ENCODE data around the gene INO80E. TPM values are rescaled to one million over a fixed set of nuclear protein-coding genes. Genes with fewer than 3 reads are reported as not detected.

INO80E gene
- total RNA-seq, 1 experiment from 2014 or later, result 89.8 TPM

DNA sequence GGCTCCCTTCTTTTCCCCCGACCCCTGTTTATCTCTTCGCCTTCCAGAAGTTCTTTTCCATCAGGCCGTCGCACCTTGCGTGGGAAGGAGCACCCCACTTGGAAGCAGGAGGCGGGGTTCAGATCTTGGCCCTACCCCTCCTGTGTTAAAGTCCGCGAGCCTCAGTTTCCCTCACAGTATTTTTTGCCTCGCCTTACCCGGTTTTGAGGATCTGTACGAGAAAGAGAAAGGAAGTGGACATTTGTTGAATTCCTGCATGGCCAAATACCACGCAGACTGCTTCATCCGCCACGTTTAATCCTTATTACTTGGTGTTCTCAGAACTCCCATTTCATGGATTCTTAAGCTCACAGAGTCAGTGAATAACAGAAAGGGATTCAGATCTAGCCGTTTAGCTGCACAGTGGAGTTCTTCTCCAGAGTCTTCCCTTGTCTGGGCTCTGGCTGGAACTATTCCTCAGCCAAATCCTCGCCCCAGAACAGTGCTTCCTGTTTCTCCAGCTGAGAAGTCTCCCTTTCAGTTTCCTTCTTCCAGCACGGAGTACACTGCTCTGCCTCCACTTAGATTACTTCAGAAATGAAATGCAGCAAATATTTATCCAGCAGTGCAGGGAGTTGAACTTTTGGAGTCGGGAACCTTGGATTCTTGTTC, 33.6 kb upstream of the INO80E start:
- H3K27ac ChIP-seq (ENCODE audit: low read depth, low read length), result peak overlapping the region; percentile 73
- intact Hi-C loops (cut with micrococcal nuclease), result no loop called here
- no peaks in the 10 kb centered on the region for H3K27me3 ChIP-seq (ENCODE audit: insufficient read depth, low read length)
- no peak for ATAC-seq
- ChIA-PET CTCF (interaction anchor here (1.3 to 1.5 kb wide), 2 partner anchors 11 to 18 kb away, joined by 5 to 7 read pairs; partner anchors contain the start of gene TAOK2), POLR2A (interaction anchor here (0.8 to 4.2 kb wide), 5 partner anchors 11 to 147 kb away, joined by 3 to 18 read pairs (median 4); partner anchors contain the start of genes HIRIP3, PAGR1 and TAOK2), RAD21 (ENCODE audit: low non-redundant PET in 1 of 2, low total read pairs in 2 of 2, uncharacterized antibody in 2 of 2, unreplicated experiment in 2 of 2) (interaction anchor here in 1 of 2 experiments (0.9 to 1.0 kb wide), 2 partner anchors 11 to 63 kb away, joined by 3 to 4 read pairs; partner anchors contain the start of genes SEZ6L2 and TAOK2)
- no peaks in the 10 kb centered on the region; a peak in 2 of 4 replicates for H3K36me3 ChIP-seq (ENCODE audit: control insufficient read depth in 1 of 2, insufficient read depth in 2 of 2, low read length in 2 of 2)
- no peak overlapping the region for H2AFZ ChIP-seq (ENCODE audit: low read depth, low read length, poor library complexity, severe bottlenecking)
- no peak for DNase-seq (ENCODE audit: low read depth, low spot score)
- H3K4me1 ChIP-seq (ENCODE audit: control insufficient read depth in 1 of 2, insufficient read depth in 2 of 2, low read length in 2 of 2), result peaks cover 11 to 24% of the 10 kb centered on the region in 2 experiments
- no peaks in the 10 kb centered on the region for H4K20me1 ChIP-seq (ENCODE audit: insufficient read depth)
- TF ChIP-seq SIN3A (IDR thresholded peaks at IDR 0.05; ENCODE audit: low read depth), result 0 out of 2 replicates have a peak, but pooled peaks have one; percentile 29
- TF ChIP-seq, protein P1, sequence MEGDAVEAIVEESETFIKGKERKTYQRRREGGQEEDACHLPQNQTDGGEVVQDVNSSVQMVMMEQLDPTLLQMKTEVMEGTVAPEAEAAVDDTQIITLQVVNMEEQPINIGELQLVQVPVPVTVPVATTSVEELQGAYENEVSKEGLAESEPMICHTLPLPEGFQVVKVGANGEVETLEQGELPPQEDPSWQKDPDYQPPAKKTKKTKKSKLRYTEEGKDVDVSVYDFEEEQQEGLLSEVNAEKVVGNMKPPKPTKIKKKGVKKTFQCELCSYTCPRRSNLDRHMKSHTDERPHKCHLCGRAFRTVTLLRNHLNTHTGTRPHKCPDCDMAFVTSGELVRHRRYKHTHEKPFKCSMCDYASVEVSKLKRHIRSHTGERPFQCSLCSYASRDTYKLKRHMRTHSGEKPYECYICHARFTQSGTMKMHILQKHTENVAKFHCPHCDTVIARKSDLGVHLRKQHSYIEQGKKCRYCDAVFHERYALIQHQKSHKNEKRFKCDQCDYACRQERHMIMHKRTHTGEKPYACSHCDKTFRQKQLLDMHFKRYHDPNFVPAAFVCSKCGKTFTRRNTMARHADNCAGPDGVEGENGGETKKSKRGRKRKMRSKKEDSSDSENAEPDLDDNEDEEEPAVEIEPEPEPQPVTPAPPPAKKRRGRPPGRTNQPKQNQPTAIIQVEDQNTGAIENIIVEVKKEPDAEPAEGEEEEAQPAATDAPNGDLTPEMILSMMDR (IDR thresholded peaks at IDR 0.05 in 2 of 3, conservative IDR thresholded peaks at IDR 0.05 in 1 of 3; ENCODE audit: borderline replicate concordance in 1 of 3, insufficient read depth in 1 of 3, low read depth in 2 of 3, low read length in 2 of 3), result no peak
- peak overlapping the region; percentile 64 to 71 for H3K4me3 ChIP-seq (replicated peaks in 1 of 2; ENCODE audit: low read depth in 1 of 2, low read length in 2 of 2)
- H3K79me2 ChIP-seq (ENCODE audit: insufficient read depth, low read length), result no peaks in the 10 kb centered on the region
- BruUV-seq (replicated peaks), result TSS peak; percentile 81
- no peaks in the 10 kb centered on the region for H3K9me3 ChIP-seq (ENCODE audit: control insufficient read depth in 1 of 2, insufficient read depth in 1 of 2, low read depth in 1 of 2, low read length in 2 of 2)
- peak overlapping the region; percentile 82 for H3K4me2 ChIP-seq (ENCODE audit: low read length)
- H3K9me2 ChIP-seq (ENCODE audit: insufficient read depth), result no peaks in the 10 kb centered on the region
- peak overlapping the region; percentile 73 for H3K9ac ChIP-seq (ENCODE audit: low read length)

DNA sequence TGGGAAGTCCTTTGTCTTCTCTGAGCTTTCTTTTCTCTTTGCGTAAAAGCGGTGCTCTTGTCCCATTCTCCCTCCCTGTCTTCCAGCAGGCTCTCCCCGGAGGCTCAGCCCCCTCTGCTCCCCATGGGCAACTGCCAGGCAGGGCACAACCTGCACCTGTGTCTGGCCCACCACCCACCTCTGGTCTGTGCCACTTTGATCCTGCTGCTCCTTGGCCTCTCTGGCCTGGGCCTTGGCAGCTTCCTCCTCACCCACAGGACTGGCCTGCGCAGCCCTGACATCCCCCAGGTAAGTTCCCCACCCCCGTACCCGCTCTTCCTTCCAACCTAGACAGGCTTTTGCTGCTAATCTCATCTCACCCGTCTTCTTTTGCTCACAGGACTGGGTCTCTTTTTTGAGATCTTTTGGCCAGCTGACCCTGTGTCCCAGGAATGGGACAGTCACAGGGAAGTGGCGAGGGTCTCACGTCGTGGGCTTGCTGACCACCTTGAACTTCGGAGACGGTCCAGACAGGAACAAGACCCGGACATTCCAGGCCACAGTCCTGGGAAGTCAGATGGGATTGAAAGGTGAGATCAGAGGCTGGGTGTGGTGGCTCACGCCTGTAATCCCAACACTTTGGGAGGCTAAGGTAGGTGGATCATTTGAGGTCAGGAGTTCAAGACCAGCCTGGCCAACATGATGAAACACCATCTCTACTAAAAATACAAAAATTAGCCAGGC, 32.9 kb upstream of the INO80E start:
- no peak for DNase-seq (ENCODE audit: low read depth, low spot score)
- intact Hi-C loops (cut with micrococcal nuclease), result no loop called here
- no peaks in the 10 kb centered on the region for H3K9me3 ChIP-seq (ENCODE audit: control insufficient read depth in 1 of 2, insufficient read depth in 1 of 2, low read depth in 1 of 2, low read length in 2 of 2)
- no peaks in the 10 kb centered on the region for H4K20me1 ChIP-seq (ENCODE audit: insufficient read depth)
- ChIA-PET CTCF (no interaction called here), POLR2A (interaction anchor here (4.2 kb wide), 1 partner anchor 11 kb away, joined by 18 read pairs; the partner anchor contains the start of gene TAOK2), RAD21 (ENCODE audit: low non-redundant PET in 1 of 2, low total read pairs in 2 of 2, uncharacterized antibody in 2 of 2, unreplicated experiment in 2 of 2) (no interaction called here)
- BruUV-seq (replicated peaks), result no TSS peak
- H3K79me2 ChIP-seq (ENCODE audit: insufficient read depth, low read length), result no peaks in the 10 kb centered on the region
- H3K4me3 ChIP-seq (replicated peaks in 1 of 2; ENCODE audit: low read depth in 1 of 2, low read length in 2 of 2), result peak overlapping the region in 1 of 2 experiments; percentile 64; a peak in 3 of 4 replicates
- H3K27me3 ChIP-seq (ENCODE audit: insufficient read depth, low read length), result no peaks in the 10 kb centered on the region
- H3K4me1 ChIP-seq (ENCODE audit: control insufficient read depth in 1 of 2, insufficient read depth in 2 of 2, low read length in 2 of 2), result peaks cover 11 to 24% of the 10 kb centered on the region in 2 experiments
- H2AFZ ChIP-seq (ENCODE audit: low read depth, low read length, poor library complexity, severe bottlenecking), result no peak overlapping the region
- H3K27ac ChIP-seq (ENCODE audit: low read depth, low read length), result peak overlapping the region; percentile 73; the same call in 1 of the 2 replicates
- no peaks in the 10 kb centered on the region for H3K9me2 ChIP-seq (ENCODE audit: insufficient read depth)
- H3K36me3 ChIP-seq (ENCODE audit: control insufficient read depth in 1 of 2, insufficient read depth in 2 of 2, low read length in 2 of 2), result peaks cover 0 to 4% of the 10 kb centered on the region in 2 experiments; a peak in 2 of 4 replicates
- peak overlapping the region; percentile 73; the same call in 1 of the 2 replicates for H3K9ac ChIP-seq (ENCODE audit: low read length)
- peak overlapping the region; percentile 82 for H3K4me2 ChIP-seq (ENCODE audit: low read length)
- no peak for ATAC-seq
- TF ChIP-seq, protein P2, sequence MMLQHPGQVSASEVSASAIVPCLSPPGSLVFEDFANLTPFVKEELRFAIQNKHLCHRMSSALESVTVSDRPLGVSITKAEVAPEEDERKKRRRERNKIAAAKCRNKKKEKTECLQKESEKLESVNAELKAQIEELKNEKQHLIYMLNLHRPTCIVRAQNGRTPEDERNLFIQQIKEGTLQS (IDR thresholded peaks at IDR 0.05), result no peak
- no peak for TF ChIP-seq FOSL1 (IDR thresholded peaks at IDR 0.05; ENCODE audit: low read depth)
- TF ChIP-seq CBX3 (IDR thresholded peaks at IDR 0.05; ENCODE audit: low read depth), result no peak
- TF ChIP-seq, protein P3, sequence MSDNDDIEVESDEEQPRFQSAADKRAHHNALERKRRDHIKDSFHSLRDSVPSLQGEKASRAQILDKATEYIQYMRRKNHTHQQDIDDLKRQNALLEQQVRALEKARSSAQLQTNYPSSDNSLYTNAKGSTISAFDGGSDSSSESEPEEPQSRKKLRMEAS (IDR thresholded peaks at IDR 0.05), result no peak
- TF ChIP-seq TCF7L2 (IDR thresholded peaks at IDR 0.05; ENCODE audit: borderline replicate concordance, extremely low read depth, insufficient read depth, insufficient read length), result no peak
- TF ChIP-seq, protein P1 (IDR thresholded peaks at IDR 0.05 in 2 of 3, conservative IDR thresholded peaks at IDR 0.05 in 1 of 3; ENCODE audit: borderline replicate concordance in 1 of 3, insufficient read depth in 1 of 3, low read depth in 2 of 3, low read length in 2 of 3), result no peak
- TF ChIP-seq SIN3A (IDR thresholded peaks at IDR 0.05; ENCODE audit: low read depth), result no peak

Measured in HCT116 (cell line).